Heart left ventricle (tissue), 13 donors: ENCODE results near the gene KDM1A.

Source experiments
- CTCF ChIP-seq, 12 donors: fragments of 200-600 bp; sonication (generic) in 4 of 12; IDR thresholded peaks; one replicate each; pipeline versions ENCODE4 v1.5.0 to v1.8.0; 2018 to 2022; ENCODE audit warnings: antibody characterized with exemption in 12 of 12, mild to moderate bottlenecking in 5 of 12
- POLR2A ChIP-seq, 2 donors: fragments of 450-650 bp; IDR thresholded peaks; one replicate each; pipeline ENCODE4 v1.6.1; 2017; ENCODE audit warnings: antibody characterized with exemption in 2 of 2, mild to moderate bottlenecking in 2 of 2, moderate library complexity in 2 of 2
- donor health status: ischemic (EF 13 %, LVEDD 7.1; RV severe dilation, severe dysfunction).
- donor health status: DM: no; HTN: yes; CAD: no.
- donor health status: DM: no; HTN: no; CAD: no.
- donor health status: ischemic (EF 25% LVEDD 6.9; RV normal size, moderate dysfunction).
- donor health status: ischemic (EF 25% LVEDD 5.7; RV mildly dilated, moderate dysfunction).
- donor health status: ischemic (EF 35%, LVEDD 5.7; RV mildly dilated, moderate dysfunction).
- donor health status: nonischemic (EF 11% LVEDD 7.7; RV severe dilation, severe dysfunction).
- donor health status: DM: yes; HTN: yes; CAD: no.
- donor health status: PGD.
- donor health status: ischemic (EF 29% LVEDD 5.4; RV normal size, mild dysfunction).
- donor health status: nonischemic (EF 23%, LVEDD 6.1; RV moderate dilation, normal function).

GRCh38 chr1:23111600-23112535 is 92.6 kb downstream of the KDM1A start:
- TF ChIP-seq CTCF (IDR thresholded peaks at IDR 0.05): no peak
- TF ChIP-seq POLR2A (IDR thresholded peaks at IDR 0.05): no peak
